ENCODE results near the gene MINDY1.

MINDY1 gene

DNA sequence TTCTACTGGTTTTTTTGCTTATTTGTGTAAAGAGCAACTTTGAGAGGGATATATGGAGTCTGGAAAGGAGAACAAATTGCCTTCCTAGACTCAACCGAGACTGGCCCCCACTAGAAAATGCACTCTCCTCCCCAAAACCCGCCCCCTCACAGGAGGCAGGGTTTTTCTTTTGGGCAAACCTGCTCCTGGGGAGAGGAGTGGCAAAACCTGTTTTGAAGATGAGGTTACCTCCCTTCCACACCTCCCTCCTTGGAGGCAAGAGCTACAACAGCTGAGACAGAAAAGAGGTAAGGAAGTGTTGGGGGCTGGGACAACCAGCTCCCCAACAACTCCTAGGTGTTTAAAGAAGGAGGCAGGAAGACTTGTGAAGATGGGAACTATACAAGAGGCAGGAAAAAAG is 29.7 kb upstream of the MINDY1 start, which contains the start of gene BNIPL:
BNIPL (plus strand) TSS at position 231 of the 400 bp plus-strand sequence; CDS start at position 371, 140 bp downstream.
- no peak for DNase-seq
- TF ChIP-seq GATA1 (IDR thresholded peaks at IDR 0.05; ENCODE audit: low read depth, low read length) (no peak), POLR2A (IDR thresholded peaks at IDR 0.05; ENCODE audit: low read length) (no peak)

DNA sequence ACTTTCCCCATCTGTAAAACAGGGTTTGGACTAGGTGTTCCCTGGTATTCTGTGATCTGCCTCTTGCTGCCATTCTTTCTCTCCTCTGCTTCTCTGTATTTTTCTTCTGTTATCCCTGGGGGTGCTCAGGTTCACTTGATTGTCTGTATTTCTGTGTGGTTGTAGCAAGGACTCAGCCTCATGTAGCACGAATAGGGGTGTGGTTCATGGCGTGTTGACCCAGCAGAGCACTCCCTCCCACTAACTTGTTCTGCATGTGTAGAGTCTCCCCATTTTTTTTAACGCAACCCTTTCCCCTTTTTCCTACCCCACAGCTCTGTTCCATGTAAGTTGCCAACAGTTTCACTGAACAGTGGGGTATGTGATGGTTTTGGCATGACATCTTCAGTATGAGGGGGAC is 28.5 kb upstream of the MINDY1 start:
- TF ChIP-seq POLR2A (IDR thresholded peaks at IDR 0.05; ENCODE audit: low read length), result no peak
- no peak for TF ChIP-seq GATA1 (IDR thresholded peaks at IDR 0.05; ENCODE audit: low read depth, low read length)
- no peak for DNase-seq

DNA sequence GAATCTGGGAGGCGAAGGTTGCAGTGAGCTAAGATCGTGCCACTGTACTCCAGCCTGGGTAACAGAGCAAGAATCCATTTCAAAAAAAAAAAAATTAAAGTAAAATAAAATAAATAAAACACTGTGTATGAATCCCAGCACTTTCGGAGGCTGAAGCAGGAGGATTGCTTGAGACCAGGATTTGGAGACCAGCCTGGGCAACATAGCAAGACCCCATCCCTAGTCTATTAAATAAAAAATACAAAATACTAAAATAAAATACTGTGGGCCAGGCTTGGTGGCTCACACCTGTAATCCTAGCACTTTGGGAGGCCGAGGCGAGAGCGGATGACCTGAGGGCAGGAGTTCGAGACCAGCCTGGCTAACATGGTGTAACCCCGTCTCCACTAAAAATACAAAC is 25.5 kb upstream of the MINDY1 start:
- TF ChIP-seq GATA1 (IDR thresholded peaks at IDR 0.05; ENCODE audit: low read depth, low read length) (no peak), POLR2A (IDR thresholded peaks at IDR 0.05; ENCODE audit: low read length) (no peak)
- no peak for DNase-seq

DNA sequence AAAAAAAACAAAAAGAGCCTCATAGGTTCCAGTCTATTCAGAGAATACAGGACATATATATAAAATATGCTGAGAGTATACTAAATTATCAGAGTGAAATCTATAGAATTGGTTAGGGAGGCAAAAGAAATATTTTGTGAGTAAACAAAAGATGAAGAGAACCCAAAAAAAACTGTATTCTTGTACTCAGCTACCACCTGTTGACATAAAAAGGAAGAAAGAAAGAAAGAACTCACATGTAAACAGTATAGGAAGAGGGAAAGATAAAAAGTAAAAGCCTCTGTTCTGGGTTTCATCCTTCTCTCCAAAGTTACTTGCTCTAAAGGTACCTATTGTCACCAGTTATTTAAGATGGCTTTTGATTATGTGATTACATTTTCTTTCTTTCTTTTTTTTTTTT is 19.8 kb upstream of the MINDY1 start:
- TF ChIP-seq POLR2A (IDR thresholded peaks at IDR 0.05; ENCODE audit: low read length), result no peak
- no peak for TF ChIP-seq GATA1 (IDR thresholded peaks at IDR 0.05; ENCODE audit: low read depth, low read length)
- DNase-seq, result no peak

DNA sequence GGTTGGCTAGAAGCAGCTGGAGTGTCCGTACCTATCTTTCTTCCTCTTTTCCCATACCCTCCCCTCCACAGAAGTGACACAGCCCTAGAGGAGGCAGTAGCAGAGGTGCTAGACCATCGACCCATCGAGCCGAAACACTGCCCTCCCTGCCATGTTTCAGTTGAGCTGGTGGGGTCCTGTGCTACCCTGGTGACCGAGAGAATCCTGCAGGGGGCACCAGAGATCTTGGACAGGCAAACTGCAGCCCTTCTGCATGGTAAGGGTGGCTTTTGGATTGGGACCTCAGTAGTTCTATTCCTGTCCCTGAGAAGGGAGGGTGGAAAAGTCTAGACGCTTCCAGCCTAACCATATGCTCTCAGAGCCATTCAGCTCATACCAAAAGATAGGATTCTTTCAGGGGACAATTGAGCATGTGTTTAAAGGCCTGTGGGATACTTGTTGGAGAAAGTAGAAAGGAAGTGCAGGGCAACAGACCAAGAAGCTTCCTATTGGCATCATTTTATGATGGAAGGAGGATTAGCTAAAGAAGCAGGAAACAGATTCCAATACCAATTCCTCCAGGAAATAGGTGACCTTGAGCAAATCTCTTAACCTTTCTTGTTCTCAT is 17.9 kb upstream of the MINDY1 start:
- TF ChIP-seq GATA1 (IDR thresholded peaks at IDR 0.05; ENCODE audit: low read depth, low read length) (no peak), POLR2A (IDR thresholded peaks at IDR 0.05; ENCODE audit: low read length) (no peak)
- peak; percentile 82 to 88 for DNase-seq

DNA sequence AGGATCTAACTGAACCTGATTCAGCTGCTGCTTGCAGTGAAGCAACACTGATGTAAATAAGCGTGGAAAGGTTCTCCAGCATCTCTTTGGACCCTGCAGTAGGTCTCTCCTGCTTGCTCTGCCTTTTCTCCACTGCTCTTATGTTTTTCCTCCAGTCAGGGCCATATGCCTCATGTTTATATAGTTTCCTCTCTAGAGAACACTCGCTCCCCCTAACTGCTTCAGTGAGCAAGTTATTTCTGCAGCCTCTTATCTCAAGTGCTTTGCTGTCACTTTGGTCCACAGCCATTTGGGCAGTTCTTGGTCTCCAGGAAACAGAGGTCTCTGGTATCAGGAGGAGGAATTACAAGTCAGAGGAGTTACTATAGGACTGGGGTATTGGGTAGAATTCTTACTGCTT is 6.8 kb upstream of the MINDY1 start:
- TF ChIP-seq POLR2A (IDR thresholded peaks at IDR 0.05; ENCODE audit: low read length) (no peak), GATA1 (IDR thresholded peaks at IDR 0.05; ENCODE audit: low read depth, low read length) (no peak)
- DNase-seq, result peak; percentile 75 to 81

DNA sequence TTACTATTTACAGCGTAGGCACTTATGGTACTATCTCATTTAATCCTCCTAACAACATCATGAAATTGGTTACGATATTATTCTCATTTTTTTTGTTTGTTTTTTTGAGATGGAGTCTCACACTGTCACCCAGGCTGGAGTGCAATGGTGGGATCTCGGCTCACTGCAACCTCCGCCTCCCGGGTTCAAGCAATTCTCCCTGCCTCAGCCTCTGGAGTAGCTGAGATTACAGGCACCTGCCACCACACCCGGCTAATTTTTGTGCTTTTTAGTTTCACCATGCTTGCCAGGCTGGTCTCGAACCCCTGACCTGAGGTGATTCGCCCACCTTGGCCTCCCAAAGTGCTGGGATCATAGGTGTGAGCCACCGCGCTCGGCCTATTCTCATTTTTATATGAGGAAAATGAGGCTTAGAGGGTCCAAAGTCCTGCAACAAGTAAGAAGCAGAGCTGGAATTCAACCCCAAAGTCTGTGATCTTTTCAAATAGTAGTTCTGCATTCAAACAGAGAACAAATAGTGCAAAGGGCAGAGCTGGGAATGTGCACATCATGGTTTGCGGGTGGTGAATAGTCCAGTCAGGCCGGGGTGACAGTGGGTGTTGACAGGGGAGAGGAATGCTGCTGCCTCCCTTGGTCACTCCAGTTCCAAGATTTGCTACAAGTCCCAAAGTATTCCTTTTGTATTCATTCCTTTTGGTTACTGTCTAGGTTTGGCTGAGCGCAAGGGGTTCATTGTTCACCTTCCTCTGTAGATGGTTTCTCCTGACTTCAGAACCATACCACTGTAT is 6.2 kb upstream of the MINDY1 start:
- DNase-seq, result no peak
- TF ChIP-seq POLR2A (IDR thresholded peaks at IDR 0.05; ENCODE audit: low read length), result no peak
- no peak for TF ChIP-seq GATA1 (IDR thresholded peaks at IDR 0.05; ENCODE audit: low read depth, low read length)

DNA sequence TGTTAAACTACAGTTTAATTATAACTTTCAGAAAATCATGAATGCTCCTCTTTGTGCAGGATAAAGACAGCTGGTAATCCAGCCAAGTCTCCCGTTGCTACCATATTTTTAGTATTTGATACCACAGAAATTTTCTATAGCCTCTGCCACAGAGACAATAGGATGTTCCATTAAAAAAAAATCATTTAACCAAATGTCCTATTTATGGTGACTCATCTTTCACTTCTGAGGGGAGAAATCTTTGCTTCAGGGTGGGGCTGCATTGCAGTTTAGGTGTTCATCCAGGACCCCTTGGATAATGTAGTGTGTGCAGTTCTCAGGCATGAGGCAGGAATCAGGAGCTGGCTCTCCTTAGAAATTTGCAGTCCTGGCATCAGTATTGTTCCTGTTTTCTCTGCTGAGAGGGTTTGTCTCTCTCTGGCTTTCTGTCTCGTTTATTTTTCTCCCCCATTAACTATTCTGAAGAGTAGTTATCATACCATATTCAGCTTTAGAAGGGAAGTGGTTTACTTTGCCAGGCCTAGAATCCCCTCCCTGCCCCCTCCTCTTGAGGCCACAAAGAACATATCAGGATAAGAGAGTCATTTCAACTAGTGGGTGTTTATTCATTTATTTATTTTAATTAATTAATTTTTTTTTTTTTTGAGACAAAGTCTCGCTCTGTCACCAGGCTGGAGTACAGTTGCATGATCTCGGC is 4.6 kb upstream of the MINDY1 start:
- TF ChIP-seq GATA1 (IDR thresholded peaks at IDR 0.05; ENCODE audit: low read depth, low read length) (no peak), POLR2A (IDR thresholded peaks at IDR 0.05; ENCODE audit: low read length) (no peak)
- no peak for DNase-seq

DNA sequence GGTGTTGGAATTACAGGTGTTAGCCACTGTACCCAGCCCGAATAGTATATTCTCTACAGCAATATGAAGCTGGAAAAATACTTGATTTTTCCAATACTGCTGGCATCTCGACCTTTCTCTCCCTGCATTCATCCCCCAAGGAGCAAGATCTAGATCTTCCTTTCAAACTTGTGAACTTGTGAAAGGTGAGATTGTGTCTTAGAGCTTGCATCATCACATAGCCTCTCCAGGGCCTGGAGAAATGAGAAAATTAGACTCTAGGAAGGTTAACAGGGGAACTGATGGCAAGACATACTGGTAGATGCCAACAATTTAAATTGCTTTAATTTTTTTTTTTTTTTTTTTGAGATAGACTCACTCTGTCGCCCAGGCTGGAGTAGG is 3.6 kb upstream of the MINDY1 start:
- TF ChIP-seq POLR2A (IDR thresholded peaks at IDR 0.05; ENCODE audit: low read length), result no peak
- TF ChIP-seq GATA1 (IDR thresholded peaks at IDR 0.05; ENCODE audit: low read depth, low read length), result no peak
- no peak for DNase-seq

DNA sequence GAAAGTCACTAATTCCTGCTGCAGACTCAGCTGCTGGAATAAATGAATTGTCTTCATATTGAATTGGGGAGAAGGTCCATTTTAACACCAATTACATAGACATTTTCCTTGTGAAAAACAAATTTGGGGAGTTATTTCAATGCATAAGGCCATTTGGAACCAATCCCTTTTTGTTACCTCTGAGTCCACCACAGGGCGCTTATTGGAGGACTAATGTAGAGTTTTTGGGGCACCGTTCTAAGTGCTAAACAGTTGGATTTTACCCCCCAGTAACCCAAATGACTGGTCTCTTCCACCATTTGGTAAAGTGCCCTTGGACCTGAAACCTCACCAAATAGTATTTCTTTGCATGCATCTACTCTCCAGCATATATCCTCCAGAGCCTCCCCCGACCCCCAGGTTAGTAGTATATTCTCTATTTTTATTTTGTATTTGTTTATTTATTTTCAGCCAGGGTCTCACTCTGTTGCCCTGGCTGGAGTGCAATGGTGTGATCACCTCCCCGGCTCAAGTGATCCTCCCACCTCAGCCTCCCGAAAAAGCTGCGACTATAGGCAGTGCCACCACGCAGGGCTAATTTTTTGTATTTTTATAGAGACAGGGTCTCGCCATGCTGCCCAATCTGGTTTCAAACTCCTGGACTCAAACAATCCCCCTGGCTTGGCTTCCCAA is 3.1 kb upstream of the MINDY1 start:
- DNase-seq, result no peak
- TF ChIP-seq GATA1 (IDR thresholded peaks at IDR 0.05; ENCODE audit: low read depth, low read length) (no peak), POLR2A (IDR thresholded peaks at IDR 0.05; ENCODE audit: low read length) (no peak)

DNA sequence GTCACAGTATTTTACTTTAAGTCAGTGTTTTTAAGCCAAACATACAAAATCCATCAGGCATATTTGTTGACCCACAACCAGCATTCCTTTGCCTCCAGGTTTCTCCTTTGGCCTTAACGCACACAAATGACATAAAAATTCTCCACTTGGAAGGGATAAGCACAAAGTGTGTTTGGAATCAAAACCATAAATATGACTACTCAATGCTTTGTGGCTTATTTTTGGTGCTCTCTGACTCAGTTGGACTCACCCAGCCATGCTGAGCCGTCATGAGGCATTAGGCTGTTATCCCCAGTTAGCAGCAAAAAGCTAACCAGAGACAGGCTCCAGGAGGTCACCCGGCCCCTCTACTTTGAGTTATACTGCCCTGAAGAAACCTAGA is 2.5 kb upstream of the MINDY1 start:
- TF ChIP-seq POLR2A (IDR thresholded peaks at IDR 0.05; ENCODE audit: low read length) (no peak), GATA1 (IDR thresholded peaks at IDR 0.05; ENCODE audit: low read depth, low read length) (no peak)
- peak in 1 of 2 experiments; percentile 43 for DNase-seq

DNA sequence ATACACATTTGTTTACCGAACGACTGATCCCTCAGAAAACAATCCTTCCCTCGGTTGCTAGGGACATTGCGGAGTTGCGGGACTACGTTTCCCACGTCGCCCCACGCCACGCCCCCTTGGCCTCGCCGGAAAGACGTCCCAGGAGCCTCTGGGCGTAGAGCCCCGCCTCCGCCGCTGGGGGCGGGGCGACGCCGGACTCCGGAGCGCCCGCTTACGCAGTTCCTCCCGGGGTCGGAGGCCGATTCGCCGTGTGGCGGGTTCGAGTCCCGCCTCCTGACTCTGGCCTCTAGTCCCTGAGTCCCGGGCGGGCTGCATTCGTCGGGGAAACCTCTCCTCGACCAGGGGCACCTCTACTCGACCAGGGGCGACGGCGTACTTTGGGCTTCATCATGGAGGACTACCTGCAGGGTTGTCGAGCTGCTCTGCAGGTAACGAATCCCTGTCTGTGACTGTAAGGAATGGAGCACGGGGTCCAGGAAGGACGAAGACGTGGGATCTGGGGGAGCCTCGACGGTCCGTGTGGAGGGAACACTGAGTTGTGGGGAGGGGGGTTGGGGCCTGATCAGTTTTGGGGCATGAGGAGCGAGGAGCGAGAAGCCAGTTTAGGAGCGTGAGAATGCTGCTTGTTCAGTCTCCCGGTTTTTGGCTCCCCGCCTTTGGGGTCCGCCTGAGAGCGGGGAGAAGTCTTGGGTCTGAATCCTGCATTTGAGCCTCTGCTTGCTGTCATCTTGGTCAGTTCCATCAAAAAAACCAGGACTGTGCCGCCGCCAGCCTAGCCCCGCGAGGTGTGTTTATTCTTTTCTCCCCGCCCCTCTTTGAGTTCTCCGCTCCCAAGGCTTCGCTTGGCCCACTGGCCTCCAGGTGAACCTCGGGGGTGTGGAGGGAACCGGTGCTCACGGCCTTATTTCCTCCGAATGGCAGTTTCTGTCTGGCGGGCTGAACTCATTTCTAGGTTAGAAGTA is 1.8 kb upstream of the MINDY1 start, which contains the start of gene PRUNE1:
PRUNE1 (plus strand) TSS at position 206 of the 962 bp plus-strand sequence; CDS start at position 390, 184 bp downstream.
- TF ChIP-seq POLR2A (IDR thresholded peaks at IDR 0.05; ENCODE audit: low read length), result peak; percentile 65
- no peak for TF ChIP-seq GATA1 (IDR thresholded peaks at IDR 0.05; ENCODE audit: low read depth, low read length)
- peak; percentile 97 for DNase-seq

DNA sequence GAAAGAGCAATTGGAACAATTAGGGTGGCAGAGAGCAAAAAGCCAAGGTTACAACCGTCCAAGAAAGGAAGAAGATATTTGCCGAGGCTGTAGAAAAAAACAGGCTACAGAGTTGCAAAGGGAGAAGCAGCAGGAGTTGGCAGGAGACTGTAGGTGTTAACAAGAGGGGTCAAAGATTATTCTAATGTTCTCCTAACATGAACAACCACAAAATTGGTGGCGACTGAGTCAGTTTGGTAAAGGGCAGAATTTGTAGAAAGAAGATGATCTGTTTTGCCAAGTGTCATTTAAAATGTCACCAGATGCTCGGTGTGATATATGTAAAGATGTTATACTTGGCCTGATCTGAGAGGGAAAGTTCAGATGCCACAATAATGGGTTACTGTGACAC is 1.1 kb upstream of the MINDY1 start:
- DNase-seq, result no peak
- TF ChIP-seq POLR2A (IDR thresholded peaks at IDR 0.05; ENCODE audit: low read length), result no peak
- no peak for TF ChIP-seq GATA1 (IDR thresholded peaks at IDR 0.05; ENCODE audit: low read depth, low read length)

Measured in erythroblast (primary cell).